Central memory CD8-positive, alpha-beta T cell (primary cell): ENCODE measurements around the gene FOXN3.

Source experiments
- ATAC-seq: fragments of 150-1000 bp; cut with Tn5 transposase; replicated peaks from 2 replicates; pipeline ENCODE4 v1.10.0; 2022; ENCODE audit warnings: mild to moderate bottlenecking, moderate FRiP score, moderate number of reproducible peaks; ENCODE audit not compliant: poor library complexity, severe bottlenecking; ENCODE audit errors: extremely low read depth
- DNase-seq, 2 donors: peaks; one replicate each; pipeline ENCODE4 v3.0.0; 2021; ENCODE audit warnings: low spot score in 2 of 2
- H3K27ac Mint-ChIP-seq: one replicate; pipeline ENCODE4 v1.8.0; 2022; ENCODE audit warnings: low read depth, mild to moderate bottlenecking, moderate library complexity, mixed read lengths
- H3K27me3 Mint-ChIP-seq: one replicate; pipeline ENCODE4 v1.8.0; 2022; ENCODE audit warnings: mixed read lengths
- H3K36me3 Mint-ChIP-seq: one replicate; pipeline ENCODE4 v1.8.0; 2022; ENCODE audit warnings: mild to moderate bottlenecking, moderate library complexity, mixed read lengths; ENCODE audit not compliant: insufficient read depth
- H3K4me1 Mint-ChIP-seq: one replicate; pipeline ENCODE4 v1.8.0; 2022; ENCODE audit warnings: mixed read lengths
- H3K4me3 Mint-ChIP-seq: one replicate; pipeline ENCODE4 v1.8.0; 2022; ENCODE audit warnings: mild to moderate bottlenecking, moderate library complexity, mixed read lengths
- H3K9me3 Mint-ChIP-seq: one replicate; pipeline ENCODE4 v1.8.0; 2022; ENCODE audit warnings: mixed read lengths

FOXN3 gene

GRCh38 chr14:89144642-89145041 lies 272.4 kb downstream of the FOXN3 start:
- no peak overlapping the region for H3K4me3 Mint-ChIP-seq
- DNase-seq: no peak
- H3K4me1 Mint-ChIP-seq: no peaks in the 10 kb centered on the region
- no peak for ATAC-seq
- H3K36me3 Mint-ChIP-seq: peaks cover 2% of the 10 kb centered on the region
- no peak overlapping the region for H3K27ac Mint-ChIP-seq
- H3K27me3 Mint-ChIP-seq: peaks cover 33% of the 10 kb centered on the region
- no peaks in the 10 kb centered on the region for H3K9me3 Mint-ChIP-seq

GRCh38 chr14:89144066-89144465 lies 273.0 kb downstream of the FOXN3 start:
- Mint-ChIP-seq H3K27ac (no peak overlapping the region), H3K4me1 (no peaks in the 10 kb centered on the region), H3K27me3 (peaks cover 33% of the 10 kb centered on the region), H3K4me3 (no peak overlapping the region), H3K36me3 (peaks cover 2% of the 10 kb centered on the region), H3K9me3 (no peaks in the 10 kb centered on the region)
- DNase-seq: no peak
- ATAC-seq: no peak

DNA sequence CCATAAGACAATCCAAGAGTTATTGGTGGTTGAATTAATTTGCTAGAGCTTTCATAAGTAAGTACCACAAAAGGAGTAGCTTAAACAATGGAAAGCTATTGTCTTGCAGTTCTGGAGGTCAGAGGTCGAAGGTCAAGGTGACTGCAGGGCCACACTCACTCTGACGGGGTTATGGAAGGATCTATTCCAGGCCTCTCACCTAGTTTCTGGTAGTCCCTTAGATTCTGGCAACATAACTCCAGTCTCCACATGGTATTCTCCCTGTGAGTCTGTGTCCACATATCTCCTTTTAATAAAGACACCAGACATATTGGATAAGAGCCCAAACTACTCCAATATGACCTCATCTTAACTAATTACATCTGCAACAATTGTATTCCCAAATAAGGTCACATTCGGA lies 273.4 kb downstream of the FOXN3 start:
- ATAC-seq (no peak), DNase-seq (no peak)
- no peaks in the 10 kb centered on the region for H3K4me1 Mint-ChIP-seq
- peaks cover 2% of the 10 kb centered on the region for H3K36me3 Mint-ChIP-seq
- peaks cover 33% of the 10 kb centered on the region for H3K27me3 Mint-ChIP-seq
- H3K9me3 Mint-ChIP-seq: no peaks in the 10 kb centered on the region
- H3K27ac Mint-ChIP-seq: no peak overlapping the region
- H3K4me3 Mint-ChIP-seq: no peak overlapping the region

- DNase-seq (no peak), ATAC-seq (no peak)
- H3K27ac Mint-ChIP-seq: no peak overlapping the region
- no peaks in the 10 kb centered on the region for H3K4me1 Mint-ChIP-seq
- peaks cover 30% of the 10 kb centered on the region for H3K27me3 Mint-ChIP-seq
- H3K36me3 Mint-ChIP-seq: no peaks in the 10 kb centered on the region
- H3K4me3 Mint-ChIP-seq: no peak overlapping the region
- H3K9me3 Mint-ChIP-seq: no peaks in the 10 kb centered on the region
Observed at GRCh38 chr14:89142366-89142765, 274.7 kb downstream of the FOXN3 start.

DNA sequence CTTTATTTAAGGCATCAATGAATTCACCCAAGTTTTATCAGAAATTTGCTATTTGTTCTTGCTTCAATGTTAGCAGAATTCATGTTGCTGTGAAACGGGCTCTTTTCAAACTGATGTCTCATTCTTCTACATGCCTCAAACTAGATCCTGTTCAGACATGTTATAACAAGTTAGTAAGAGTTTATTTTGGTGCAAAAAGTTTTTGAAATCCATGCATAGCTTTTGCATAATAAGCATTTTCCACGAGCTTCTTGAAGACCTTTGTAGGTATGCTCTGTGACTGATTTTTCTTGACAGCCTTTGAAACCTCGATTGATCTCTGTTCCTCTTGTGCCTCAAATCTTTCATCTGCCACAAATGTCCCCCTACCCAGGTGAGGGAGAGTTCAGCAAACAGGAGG lies 275.2 kb downstream of the FOXN3 start:
- DNase-seq (no peak), ATAC-seq (no peak)
- Mint-ChIP-seq H3K27ac (no peak overlapping the region), H3K27me3 (peaks cover 25% of the 10 kb centered on the region), H3K4me3 (no peak overlapping the region), H3K36me3 (no peaks in the 10 kb centered on the region), H3K4me1 (no peaks in the 10 kb centered on the region), H3K9me3 (no peaks in the 10 kb centered on the region)

- Mint-ChIP-seq H3K4me3 (no peak overlapping the region), H3K9me3 (peaks cover 9% of the 10 kb centered on the region), H3K4me1 (no peaks in the 10 kb centered on the region)
Observed at GRCh38 chr14:89140326-89140725, 276.7 kb downstream of the FOXN3 start.

GRCh38 chr14:89139404-89140247 lies 277.4 kb downstream of the FOXN3 start:
- no peak overlapping the region for H3K4me3 Mint-ChIP-seq
- peaks cover 9% of the 10 kb centered on the region for H3K9me3 Mint-ChIP-seq
- no peak overlapping the region for H3K27ac Mint-ChIP-seq
- DNase-seq: no peak
- H3K36me3 Mint-ChIP-seq: no peaks in the 10 kb centered on the region
- no peaks in the 10 kb centered on the region for H3K4me1 Mint-ChIP-seq
- H3K27me3 Mint-ChIP-seq: peaks cover 6% of the 10 kb centered on the region
- no peak for ATAC-seq

More at GRCh38 chr14:89140326-89140725, 276.7 kb downstream of the FOXN3 start:
- Mint-ChIP-seq H3K27ac (no peak overlapping the region), H3K36me3 (no peaks in the 10 kb centered on the region), H3K27me3 (peaks cover 13% of the 10 kb centered on the region)
- no peak for DNase-seq
- no peak for ATAC-seq

GRCh38 chr14:89138846-89139245 lies 278.2 kb downstream of the FOXN3 start:
- H3K27ac Mint-ChIP-seq: no peak overlapping the region
- peaks cover 9% of the 10 kb centered on the region for H3K9me3 Mint-ChIP-seq
- DNase-seq: no peak
- no peaks in the 10 kb centered on the region for H3K36me3 Mint-ChIP-seq
- no peaks in the 10 kb centered on the region for H3K27me3 Mint-ChIP-seq
- no peak overlapping the region for H3K4me3 Mint-ChIP-seq
- no peak for ATAC-seq
- H3K4me1 Mint-ChIP-seq: no peaks in the 10 kb centered on the region

DNA sequence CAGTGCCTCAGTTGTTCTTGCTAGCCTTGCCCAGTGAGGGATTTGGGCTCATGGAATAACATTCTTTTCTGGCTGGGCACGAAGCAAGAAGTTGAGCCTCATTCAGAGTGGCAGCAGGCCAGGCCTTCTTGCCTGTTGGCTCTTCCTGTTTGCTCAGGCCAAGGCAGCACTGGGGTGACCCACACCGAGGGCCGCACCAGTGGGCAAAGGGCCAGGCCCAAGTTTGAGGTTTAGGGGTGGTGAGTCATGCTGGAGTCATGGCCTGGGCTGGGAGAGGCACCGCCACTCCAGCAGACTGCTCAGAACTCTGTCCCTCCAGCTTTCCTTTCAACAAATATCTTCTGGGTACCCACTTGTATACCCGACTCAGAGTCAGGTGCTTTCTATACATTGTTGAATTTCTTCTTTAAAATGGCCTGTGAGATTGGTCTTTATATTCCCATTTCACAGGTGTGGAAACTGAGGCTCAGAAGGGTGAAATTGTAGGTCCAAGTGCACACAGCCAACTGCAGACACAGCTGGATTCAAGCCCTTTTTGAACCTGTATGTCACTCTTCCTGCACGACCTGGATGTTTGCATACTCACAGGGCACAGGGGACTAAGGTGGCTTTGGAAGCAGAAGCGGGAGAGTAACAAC lies 279.4 kb downstream of the FOXN3 start:
- Mint-ChIP-seq H3K27me3 (no peaks in the 10 kb centered on the region), H3K9me3 (peaks cover 9% of the 10 kb centered on the region), H3K36me3 (no peaks in the 10 kb centered on the region), H3K27ac (no peak overlapping the region), H3K4me3 (no peak overlapping the region), H3K4me1 (no peaks in the 10 kb centered on the region)
- DNase-seq (no peak), ATAC-seq (no peak)

DNA sequence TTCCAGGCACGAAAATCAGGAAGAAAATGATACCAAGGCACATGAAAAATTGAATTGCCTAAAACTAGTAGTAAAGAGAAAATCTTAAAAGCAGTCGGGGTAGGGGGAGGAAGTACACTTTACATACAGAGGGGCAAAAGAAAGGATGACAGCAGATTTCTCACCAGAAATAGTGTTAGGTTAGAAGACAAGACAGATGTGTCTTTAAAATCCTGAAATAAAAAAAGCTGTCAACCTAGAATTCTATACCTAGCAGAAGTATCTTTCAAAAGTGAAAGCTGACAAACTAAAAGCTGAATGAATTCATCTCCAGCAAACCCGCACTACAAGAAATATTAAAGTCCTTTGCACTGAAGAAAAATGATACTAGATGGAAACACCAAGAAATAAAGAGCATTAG lies 280.4 kb downstream of the FOXN3 start:
- H3K4me3 Mint-ChIP-seq: no peak overlapping the region
- H3K27me3 Mint-ChIP-seq: no peaks in the 10 kb centered on the region
- DNase-seq (no peak), ATAC-seq (no peak)
- no peak overlapping the region for H3K27ac Mint-ChIP-seq
- no peaks in the 10 kb centered on the region for H3K4me1 Mint-ChIP-seq
- H3K9me3 Mint-ChIP-seq: peaks cover 9% of the 10 kb centered on the region
- no peaks in the 10 kb centered on the region for H3K36me3 Mint-ChIP-seq

GRCh38 chr14:89134640-89135039 lies 282.4 kb downstream of the FOXN3 start:
- Mint-ChIP-seq H3K4me1 (no peaks in the 10 kb centered on the region), H3K9me3 (peaks cover 9% of the 10 kb centered on the region), H3K27me3 (no peaks in the 10 kb centered on the region), H3K4me3 (no peak overlapping the region), H3K36me3 (no peaks in the 10 kb centered on the region), H3K27ac (no peak overlapping the region)
- DNase-seq: no peak
- no peak for ATAC-seq

DNA sequence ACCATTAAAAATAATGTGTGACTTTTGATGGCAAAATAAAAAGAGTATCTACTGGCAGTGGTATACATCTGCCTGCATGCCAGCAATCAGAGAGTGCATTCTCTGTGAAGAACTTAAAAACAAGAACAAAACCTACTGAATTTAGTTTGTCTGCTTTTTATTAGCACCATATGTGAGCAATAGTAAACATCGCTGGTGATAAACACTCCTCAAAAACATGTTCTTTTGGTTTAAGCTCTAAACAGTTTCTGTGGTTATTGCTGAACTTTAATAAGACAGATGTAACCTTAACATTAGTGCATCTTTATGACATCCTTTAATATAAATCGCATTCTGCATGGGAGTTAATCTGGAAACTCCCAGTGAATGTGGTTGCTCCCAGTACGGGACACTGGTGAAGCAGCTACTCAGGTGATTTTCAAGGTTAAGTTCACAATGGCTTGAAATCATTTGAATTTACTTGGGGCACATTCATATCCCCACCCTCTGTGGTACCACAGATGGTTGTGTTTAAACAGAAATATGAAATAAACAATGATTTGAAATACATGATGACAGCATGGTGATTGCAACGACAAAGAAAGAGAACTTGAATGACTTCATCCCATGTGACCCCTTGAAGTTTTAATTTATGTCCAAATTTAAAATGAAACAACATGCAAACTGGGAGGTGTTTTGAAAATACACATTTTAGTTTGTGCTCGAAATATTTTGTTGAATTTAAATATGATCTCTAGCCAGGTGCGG lies 285.9 kb downstream of the FOXN3 start:
- Mint-ChIP-seq H3K27me3 (peaks cover 10% of the 10 kb centered on the region), H3K4me3 (no peak overlapping the region), H3K36me3 (no peaks in the 10 kb centered on the region), H3K27ac (no peak overlapping the region), H3K4me1 (no peaks in the 10 kb centered on the region), H3K9me3 (peaks cover 3% of the 10 kb centered on the region)
- DNase-seq (no peak), ATAC-seq (no peak)
